GM12878 (cell line): ENCODE measurements around the gene RNF11. TPM values are rescaled to one million over a fixed set of nuclear protein-coding genes. Genes with fewer than 3 reads are reported as not detected.

Experiments used
- ATAC-seq: fragments of 200-7000 bp; cut with Tn5 transposase; 3 replicates; pipeline ENCODE4 v1.9.1; 2020; ENCODE audit warnings: mild to moderate bottlenecking, moderate library complexity
- BruUV-seq: library from RNA; stranded (reverse); fragments of 400-500 nt; replicated peaks from 2 replicates; lab custom pipeline; 2021; lab: Mats Ljungman, UMichigan
- CTCF ChIA-PET: fragments of 300-600 bp; sonication (Branson Sonifier 250); formaldehyde crosslinking; extraction: SDS; loops from one replicate; lab custom pipeline; 2021; ENCODE audit warnings: inconsistent platforms; lab: Yijun Ruan, JAX
- POLR2A ChIA-PET: fragments of 350-600 bp; formaldehyde crosslinking; extraction: SDS; loops from one replicate; lab custom pipeline; 2021; ENCODE audit warnings: inconsistent platforms; lab: Charles Lee
- RAD21 ChIA-PET: fragments of 300-600 bp; sonication (Branson Sonifier 250); formaldehyde crosslinking; loops from one replicate; lab custom pipeline; 2023; ENCODE audit warnings: antibody characterized with exemption; ENCODE audit not compliant: unreplicated experiment; lab: Charles Lee
- SMC1A ChIA-PET: fragments of 300-600 bp; sonication (Branson Sonifier 250); formaldehyde crosslinking; loops from one replicate; lab custom pipeline; 2023; ENCODE audit not compliant: unreplicated experiment, uncharacterized antibody; lab: Charles Lee
- DNase-seq: peaks from one replicate; pipeline ENCODE4 v3.0.0-alpha.2; 2011; ENCODE audit warnings: low read depth, low spot score
- FAIRE-seq: peaks from 3 replicates; lab custom pipeline; 2011; peaks lifted over from hg19 to GRCh38; lab: Jason Lieb, UNC
- H2AFZ ChIP-seq: 2 replicates; pipeline ENCODE4 v1.6.0; 2011; ENCODE audit warnings: low read depth, low read length, control low read depth; ENCODE audit not compliant: control insufficient read depth
- H3K27ac ChIP-seq: 2 replicates; pipeline ENCODE4 v1.5.1; 2011; ENCODE audit warnings: control low read depth; ENCODE audit not compliant: control insufficient read depth, insufficient read depth
- H3K27me3 ChIP-seq, 2 experiments: replicated peaks in 1 of 2; 2 replicates each; pipeline versions ENCODE4 v1.6.0 to v1.6.1; 2011; ENCODE audit warnings: low read length in 1 of 2; ENCODE audit not compliant: control insufficient read depth in 2 of 2, insufficient read depth in 2 of 2
- H3K36me3 ChIP-seq, 2 experiments: 2 replicates each; pipeline ENCODE4 v1.5.1; 2011; ENCODE audit warnings: low read length in 1 of 2; ENCODE audit not compliant: control insufficient read depth in 2 of 2, insufficient read depth in 2 of 2
- H3K4me1 ChIP-seq: 2 replicates; pipeline ENCODE4 v1.6.1; 2011; ENCODE audit warnings: mild to moderate bottlenecking, low read length, moderate library complexity, mixed read lengths; ENCODE audit not compliant: control insufficient read depth, insufficient read depth
- H3K4me2 ChIP-seq: 2 replicates; pipeline ENCODE4 v1.6.0; 2011; ENCODE audit warnings: control low read depth; ENCODE audit not compliant: control insufficient read depth, insufficient read depth
- H3K4me3 ChIP-seq: fragments of 200-600 bp; sonication (generic); 2 replicates; pipeline ENCODE4 v1.5.1; 2016
- H3K79me2 ChIP-seq: 2 replicates; pipeline ENCODE4 v1.6.0; 2011; ENCODE audit warnings: low read length; ENCODE audit not compliant: control insufficient read depth, insufficient read depth
- H3K9ac ChIP-seq: 2 replicates; pipeline ENCODE4 v1.8.0; 2011; ENCODE audit warnings: low read length, control low read depth, mixed read lengths; ENCODE audit not compliant: control insufficient read depth, insufficient read depth
- H3K9me3 ChIP-seq: replicated peaks from 3 replicates; pipeline ENCODE4 v1.5.1; 2011; ENCODE audit warnings: mild to moderate bottlenecking, low read length; ENCODE audit not compliant: control insufficient read depth, insufficient read depth
- H4K20me1 ChIP-seq: 2 replicates; pipeline ENCODE4 v1.6.0; 2011; ENCODE audit not compliant: control insufficient read depth, insufficient read depth
- BRCA1 ChIP-seq: IDR thresholded peaks from 2 replicates; pipeline ENCODE4 v1.6.1; 2011; ENCODE audit warnings: low read depth, low read length, improper control_type of control experiment
- EGR1 ChIP-seq, 2 experiments: IDR thresholded peaks; 1 replicate in 1 of 2; 2 replicates in 1 of 2; pipeline ENCODE4 v1.6.1; 2011 to 2012; ENCODE audit warnings: low read depth in 2 of 2, low read length in 2 of 2, borderline replicate concordance in 1 of 2, mild to moderate bottlenecking in 1 of 2, moderate library complexity in 1 of 2
- HCFC1 ChIP-seq: fragments of 150-350 bp; IDR thresholded peaks from 2 replicates; pipeline ENCODE4 v1.6.1; 2014; ENCODE audit warnings: low read length
- HDAC2 ChIP-seq: fragments of 200-600 bp; sonication (generic); IDR thresholded peaks from 2 replicates; pipeline ENCODE4 v1.6.1; 2017
- IKZF1 ChIP-seq: fragments of 450-650 bp; conservative IDR thresholded peaks from 2 replicates; pipeline ENCODE4 v1.6.1; 2017; ENCODE audit warnings: antibody characterized with exemption, mild to moderate bottlenecking
- IKZF2 ChIP-seq, 2 experiments: fragments of 450-650 bp; IDR thresholded peaks; 2 replicates each; pipeline ENCODE4 v1.6.1; 2017; ENCODE audit warnings: mild to moderate bottlenecking in 2 of 2, moderate library complexity in 2 of 2
- MTA2 ChIP-seq: fragments of 450-650 bp; IDR thresholded peaks from 2 replicates; pipeline ENCODE4 v1.6.1; 2016; ENCODE audit warnings: low read depth, mild to moderate bottlenecking, moderate library complexity
- NR2F1 ChIP-seq: fragments of 450-650 bp; conservative IDR thresholded peaks from 2 replicates; pipeline ENCODE4 v1.6.1; 2017; ENCODE audit warnings: mild to moderate bottlenecking
- RFX5 ChIP-seq: IDR thresholded peaks from 2 replicates; pipeline ENCODE4 v1.6.1; 2011; ENCODE audit warnings: low read depth, low read length, improper control_type of control experiment
- YY1 ChIP-seq: IDR thresholded peaks from 2 replicates; pipeline ENCODE4 v1.6.1; 2011; ENCODE audit warnings: low read depth, mild to moderate bottlenecking, low read length
- WGBS: methylation state at CpG from one replicate; pipeline ENCODE4 v1.1.6; 2016; ENCODE audit warnings: low lambda C conversion rate; ENCODE audit not compliant: insufficient replicate concordance, insufficient coverage; ENCODE audit errors: missing lambda C conversion rate; 5-methylcytosine and 5-hydroxymethylcytosine counted together
- in situ Hi-C: fragments of 300-500 bp; cut with MboI; formaldehyde crosslinking; loops from 9 replicates; pipeline ENCODE4 v1.14.3; 2018; ENCODE audit warnings: mixed read lengths
- intact Hi-C: fragments of 100-400 bp; cut with micrococcal nuclease; formaldehyde crosslinking; loops from one replicate; pipeline ENCODE4 v1.14.2; 2022; ENCODE audit not compliant: unreplicated experiment
- polyA plus RNA-seq, 11 experiments: library from polyadenylated mRNA; depleted of rRNA in 4 of 11; unstranded in 6 of 11; stranded (reverse) in 5 of 11; fragments of >200 nt; fragmentation: Nextera tagmentation in 4 of 11; fragmentation: Illumina TruSeq in 1 of 11; extraction: Ambion mirVana in 4 of 11; extraction: Trizol in 1 of 11; gene quantifications; 1 replicate in 1 of 11; 2 replicates in 10 of 11; pipeline versions ENCODE4 v1.2.1 to v1.2.3, GENCODE V29; 2011 to 2016; ENCODE audit warnings: inconsistent platforms in 2 of 11, missing spikeins in 2 of 11, low read depth in 1 of 11
- total RNA-seq, 4 experiments: library from RNA; depleted of rRNA in 3 of 4; stranded (reverse); fragments of >200 nt in 3 of 4; fragmentation: Illumina TruSeq in 1 of 4; extraction: Trizol in 1 of 4; gene quantifications; 2 replicates each; pipeline versions ENCODE4 v1.2.1 to v1.2.3, GENCODE V29; 2013 to 2021
- TF ChIP-seq, protein P1 (sequence below): fragments of 450-650 bp; IDR thresholded peaks from 2 replicates; pipeline ENCODE4 v1.6.1; 2017; ENCODE audit warnings: borderline replicate concordance
- TF ChIP-seq, protein P2 (sequence below): IDR thresholded peaks from 2 replicates; pipeline ENCODE4 v1.6.1; 2012; ENCODE audit warnings: low read depth, low read length, improper control_type of control experiment
- TF ChIP-seq, protein P3 (sequence below): fragments of 450-650 bp; IDR thresholded peaks from 2 replicates; pipeline ENCODE4 v1.6.1; 2016; ENCODE audit warnings: mild to moderate bottlenecking

The RNF11 gene
- total and polyA plus RNA-seq, 10 of the 15 experiments (the other 5 are each of a cell fraction or from before 2014, with no cell fraction given): 9.5 to 43.6 (median 32.3) TPM

DNA sequence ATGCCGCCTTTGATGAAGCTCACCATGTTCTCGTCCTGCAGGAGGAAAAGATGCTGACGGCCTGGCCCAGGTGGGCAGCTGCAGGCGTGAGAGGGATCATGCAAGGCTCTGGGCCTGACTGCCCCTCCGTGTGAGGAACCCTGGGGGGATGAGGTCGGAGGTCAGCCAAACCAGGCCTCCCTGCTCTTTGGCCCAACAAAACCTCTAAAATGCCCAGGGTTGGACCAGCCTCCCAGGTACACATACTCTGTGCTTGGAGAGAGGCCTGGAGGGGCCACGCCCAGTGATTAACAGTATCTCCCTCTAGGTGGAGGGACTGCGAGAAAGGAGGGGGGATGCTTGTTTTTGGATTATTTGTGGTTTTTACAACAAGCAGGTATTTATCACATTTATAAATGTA is 73.2 kb downstream of the RNF11 start:
- Histone ChIP-seq H3K27ac (no peak overlapping the region), H3K4me3 (no peak overlapping the region), H3K4me2 (no peak overlapping the region), H3K79me2 (no peaks in the 10 kb centered on the region), H4K20me1 (no peaks in the 10 kb centered on the region), H3K27me3 (no peaks in the 10 kb centered on the region), H3K36me3 (no peaks in the 10 kb centered on the region), H3K9me3 (no peaks in the 10 kb centered on the region), H3K4me1 (peaks cover 6% of the 10 kb centered on the region), H3K9ac (no peak overlapping the region), H2AFZ (no peak overlapping the region)
- WGBS: 52% methylated on average over 8 of the region's 8 CpGs
- FAIRE-seq (no peak), DNase-seq (no peak), ATAC-seq (no peak)
- ChIA-PET SMC1A (interaction anchor here (0.9 kb wide), 1 partner anchor 226 kb away, joined by 3 read pairs; no protein-coding TSS in a partner anchor), POLR2A (no interaction called here), CTCF (interaction anchor here (1.6 kb wide), 1 partner anchor 12 kb away, joined by 3 read pairs; no protein-coding TSS in a partner anchor), RAD21 (no interaction called here)
- intact Hi-C loops (no loop called here), in situ Hi-C loops (no loop called here)
- no peak for TF ChIP-seq IKZF1
- TF ChIP-seq HCFC1: no peak
- TF ChIP-seq IKZF2 (IDR thresholded peaks at IDR 0.05): no peak
- no peak for TF ChIP-seq EGR1 (IDR thresholded peaks at IDR 0.05; ENCODE audit: borderline replicate concordance in 1 of 2, low read depth in 2 of 2, low read length in 2 of 2)
- TF ChIP-seq YY1: no peak
- TF ChIP-seq HDAC2: no peak
- TF ChIP-seq, protein P1, sequence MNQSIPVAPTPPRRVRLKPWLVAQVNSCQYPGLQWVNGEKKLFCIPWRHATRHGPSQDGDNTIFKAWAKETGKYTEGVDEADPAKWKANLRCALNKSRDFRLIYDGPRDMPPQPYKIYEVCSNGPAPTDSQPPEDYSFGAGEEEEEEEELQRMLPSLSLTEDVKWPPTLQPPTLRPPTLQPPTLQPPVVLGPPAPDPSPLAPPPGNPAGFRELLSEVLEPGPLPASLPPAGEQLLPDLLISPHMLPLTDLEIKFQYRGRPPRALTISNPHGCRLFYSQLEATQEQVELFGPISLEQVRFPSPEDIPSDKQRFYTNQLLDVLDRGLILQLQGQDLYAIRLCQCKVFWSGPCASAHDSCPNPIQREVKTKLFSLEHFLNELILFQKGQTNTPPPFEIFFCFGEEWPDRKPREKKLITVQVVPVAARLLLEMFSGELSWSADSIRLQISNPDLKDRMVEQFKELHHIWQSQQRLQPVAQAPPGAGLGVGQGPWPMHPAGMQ: no peak
- TF ChIP-seq NR2F1: no peak
- no peak for TF ChIP-seq MTA2
- TF ChIP-seq BRCA1: no peak
- no peak for TF ChIP-seq RFX5
- TF ChIP-seq, protein P2, sequence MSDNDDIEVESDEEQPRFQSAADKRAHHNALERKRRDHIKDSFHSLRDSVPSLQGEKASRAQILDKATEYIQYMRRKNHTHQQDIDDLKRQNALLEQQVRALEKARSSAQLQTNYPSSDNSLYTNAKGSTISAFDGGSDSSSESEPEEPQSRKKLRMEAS: no peak
- TF ChIP-seq, protein P3, sequence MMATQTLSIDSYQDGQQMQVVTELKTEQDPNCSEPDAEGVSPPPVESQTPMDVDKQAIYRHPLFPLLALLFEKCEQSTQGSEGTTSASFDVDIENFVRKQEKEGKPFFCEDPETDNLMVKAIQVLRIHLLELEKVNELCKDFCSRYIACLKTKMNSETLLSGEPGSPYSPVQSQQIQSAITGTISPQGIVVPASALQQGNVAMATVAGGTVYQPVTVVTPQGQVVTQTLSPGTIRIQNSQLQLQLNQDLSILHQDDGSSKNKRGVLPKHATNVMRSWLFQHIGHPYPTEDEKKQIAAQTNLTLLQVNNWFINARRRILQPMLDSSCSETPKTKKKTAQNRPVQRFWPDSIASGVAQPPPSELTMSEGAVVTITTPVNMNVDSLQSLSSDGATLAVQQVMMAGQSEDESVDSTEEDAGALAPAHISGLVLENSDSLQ: no peak
- no TSS peak for BruUV-seq
